ENCODE measurements around the gene MYL2.

DNA sequence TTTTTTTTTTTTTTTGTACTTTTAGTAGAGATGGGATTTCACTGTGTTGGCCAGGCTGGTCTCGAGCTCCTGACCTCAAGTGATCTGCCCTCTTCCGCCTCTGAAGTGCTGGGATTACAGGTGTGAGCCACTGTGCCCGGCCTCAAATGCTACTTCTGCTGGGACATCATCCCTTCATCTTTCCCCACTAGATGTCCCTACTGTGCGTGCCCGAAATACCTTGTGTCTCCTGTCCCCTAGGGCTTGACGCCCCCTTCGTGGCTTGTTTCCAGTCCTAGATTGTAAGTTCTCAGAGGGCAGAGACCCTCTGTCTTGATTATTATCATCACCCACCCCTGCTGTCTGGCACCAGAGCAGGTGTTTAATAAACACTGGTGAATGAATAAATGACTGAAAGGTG is 58.6 kb downstream of the MYL2 start:
- TF ChIP-seq CREB1 (CRISPR knock-in tag; IDR thresholded peaks at IDR 0.05; ENCODE audit: low read depth) (no peak), POLR2AphosphoS5 (IDR thresholded peaks at IDR 0.05; ENCODE audit: low read depth) (no peak), EZH2 (IDR thresholded peaks at IDR 0.05; ENCODE audit: low read depth, unreplicated experiment) (no peak), EZH2phosphoT487 (IDR thresholded peaks at IDR 0.05; ENCODE audit: unreplicated experiment) (no peak), JUNB (IDR thresholded peaks at IDR 0.05; ENCODE audit: unreplicated experiment) (no peak), ZNF114 (CRISPR knock-in tag; IDR thresholded peaks at IDR 0.05) (no peak), NANOG (IDR thresholded peaks at IDR 0.05; ENCODE audit: borderline replicate concordance) (no peak)
- TF ChIP-seq, protein P1, sequence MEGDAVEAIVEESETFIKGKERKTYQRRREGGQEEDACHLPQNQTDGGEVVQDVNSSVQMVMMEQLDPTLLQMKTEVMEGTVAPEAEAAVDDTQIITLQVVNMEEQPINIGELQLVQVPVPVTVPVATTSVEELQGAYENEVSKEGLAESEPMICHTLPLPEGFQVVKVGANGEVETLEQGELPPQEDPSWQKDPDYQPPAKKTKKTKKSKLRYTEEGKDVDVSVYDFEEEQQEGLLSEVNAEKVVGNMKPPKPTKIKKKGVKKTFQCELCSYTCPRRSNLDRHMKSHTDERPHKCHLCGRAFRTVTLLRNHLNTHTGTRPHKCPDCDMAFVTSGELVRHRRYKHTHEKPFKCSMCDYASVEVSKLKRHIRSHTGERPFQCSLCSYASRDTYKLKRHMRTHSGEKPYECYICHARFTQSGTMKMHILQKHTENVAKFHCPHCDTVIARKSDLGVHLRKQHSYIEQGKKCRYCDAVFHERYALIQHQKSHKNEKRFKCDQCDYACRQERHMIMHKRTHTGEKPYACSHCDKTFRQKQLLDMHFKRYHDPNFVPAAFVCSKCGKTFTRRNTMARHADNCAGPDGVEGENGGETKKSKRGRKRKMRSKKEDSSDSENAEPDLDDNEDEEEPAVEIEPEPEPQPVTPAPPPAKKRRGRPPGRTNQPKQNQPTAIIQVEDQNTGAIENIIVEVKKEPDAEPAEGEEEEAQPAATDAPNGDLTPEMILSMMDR (conservative IDR thresholded peaks at IDR 0.05; ENCODE audit: low read depth in 2 of 2), result peak; percentile 44 to 76
- TF ChIP-seq, protein P2, sequence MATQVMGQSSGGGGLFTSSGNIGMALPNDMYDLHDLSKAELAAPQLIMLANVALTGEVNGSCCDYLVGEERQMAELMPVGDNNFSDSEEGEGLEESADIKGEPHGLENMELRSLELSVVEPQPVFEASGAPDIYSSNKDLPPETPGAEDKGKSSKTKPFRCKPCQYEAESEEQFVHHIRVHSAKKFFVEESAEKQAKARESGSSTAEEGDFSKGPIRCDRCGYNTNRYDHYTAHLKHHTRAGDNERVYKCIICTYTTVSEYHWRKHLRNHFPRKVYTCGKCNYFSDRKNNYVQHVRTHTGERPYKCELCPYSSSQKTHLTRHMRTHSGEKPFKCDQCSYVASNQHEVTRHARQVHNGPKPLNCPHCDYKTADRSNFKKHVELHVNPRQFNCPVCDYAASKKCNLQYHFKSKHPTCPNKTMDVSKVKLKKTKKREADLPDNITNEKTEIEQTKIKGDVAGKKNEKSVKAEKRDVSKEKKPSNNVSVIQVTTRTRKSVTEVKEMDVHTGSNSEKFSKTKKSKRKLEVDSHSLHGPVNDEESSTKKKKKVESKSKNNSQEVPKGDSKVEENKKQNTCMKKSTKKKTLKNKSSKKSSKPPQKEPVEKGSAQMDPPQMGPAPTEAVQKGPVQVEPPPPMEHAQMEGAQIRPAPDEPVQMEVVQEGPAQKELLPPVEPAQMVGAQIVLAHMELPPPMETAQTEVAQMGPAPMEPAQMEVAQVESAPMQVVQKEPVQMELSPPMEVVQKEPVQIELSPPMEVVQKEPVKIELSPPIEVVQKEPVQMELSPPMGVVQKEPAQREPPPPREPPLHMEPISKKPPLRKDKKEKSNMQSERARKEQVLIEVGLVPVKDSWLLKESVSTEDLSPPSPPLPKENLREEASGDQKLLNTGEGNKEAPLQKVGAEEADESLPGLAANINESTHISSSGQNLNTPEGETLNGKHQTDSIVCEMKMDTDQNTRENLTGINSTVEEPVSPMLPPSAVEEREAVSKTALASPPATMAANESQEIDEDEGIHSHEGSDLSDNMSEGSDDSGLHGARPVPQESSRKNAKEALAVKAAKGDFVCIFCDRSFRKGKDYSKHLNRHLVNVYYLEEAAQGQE (IDR thresholded peaks at IDR 0.05; ENCODE audit: unreplicated experiment), result no peak
- TF ChIP-seq, protein P3, sequence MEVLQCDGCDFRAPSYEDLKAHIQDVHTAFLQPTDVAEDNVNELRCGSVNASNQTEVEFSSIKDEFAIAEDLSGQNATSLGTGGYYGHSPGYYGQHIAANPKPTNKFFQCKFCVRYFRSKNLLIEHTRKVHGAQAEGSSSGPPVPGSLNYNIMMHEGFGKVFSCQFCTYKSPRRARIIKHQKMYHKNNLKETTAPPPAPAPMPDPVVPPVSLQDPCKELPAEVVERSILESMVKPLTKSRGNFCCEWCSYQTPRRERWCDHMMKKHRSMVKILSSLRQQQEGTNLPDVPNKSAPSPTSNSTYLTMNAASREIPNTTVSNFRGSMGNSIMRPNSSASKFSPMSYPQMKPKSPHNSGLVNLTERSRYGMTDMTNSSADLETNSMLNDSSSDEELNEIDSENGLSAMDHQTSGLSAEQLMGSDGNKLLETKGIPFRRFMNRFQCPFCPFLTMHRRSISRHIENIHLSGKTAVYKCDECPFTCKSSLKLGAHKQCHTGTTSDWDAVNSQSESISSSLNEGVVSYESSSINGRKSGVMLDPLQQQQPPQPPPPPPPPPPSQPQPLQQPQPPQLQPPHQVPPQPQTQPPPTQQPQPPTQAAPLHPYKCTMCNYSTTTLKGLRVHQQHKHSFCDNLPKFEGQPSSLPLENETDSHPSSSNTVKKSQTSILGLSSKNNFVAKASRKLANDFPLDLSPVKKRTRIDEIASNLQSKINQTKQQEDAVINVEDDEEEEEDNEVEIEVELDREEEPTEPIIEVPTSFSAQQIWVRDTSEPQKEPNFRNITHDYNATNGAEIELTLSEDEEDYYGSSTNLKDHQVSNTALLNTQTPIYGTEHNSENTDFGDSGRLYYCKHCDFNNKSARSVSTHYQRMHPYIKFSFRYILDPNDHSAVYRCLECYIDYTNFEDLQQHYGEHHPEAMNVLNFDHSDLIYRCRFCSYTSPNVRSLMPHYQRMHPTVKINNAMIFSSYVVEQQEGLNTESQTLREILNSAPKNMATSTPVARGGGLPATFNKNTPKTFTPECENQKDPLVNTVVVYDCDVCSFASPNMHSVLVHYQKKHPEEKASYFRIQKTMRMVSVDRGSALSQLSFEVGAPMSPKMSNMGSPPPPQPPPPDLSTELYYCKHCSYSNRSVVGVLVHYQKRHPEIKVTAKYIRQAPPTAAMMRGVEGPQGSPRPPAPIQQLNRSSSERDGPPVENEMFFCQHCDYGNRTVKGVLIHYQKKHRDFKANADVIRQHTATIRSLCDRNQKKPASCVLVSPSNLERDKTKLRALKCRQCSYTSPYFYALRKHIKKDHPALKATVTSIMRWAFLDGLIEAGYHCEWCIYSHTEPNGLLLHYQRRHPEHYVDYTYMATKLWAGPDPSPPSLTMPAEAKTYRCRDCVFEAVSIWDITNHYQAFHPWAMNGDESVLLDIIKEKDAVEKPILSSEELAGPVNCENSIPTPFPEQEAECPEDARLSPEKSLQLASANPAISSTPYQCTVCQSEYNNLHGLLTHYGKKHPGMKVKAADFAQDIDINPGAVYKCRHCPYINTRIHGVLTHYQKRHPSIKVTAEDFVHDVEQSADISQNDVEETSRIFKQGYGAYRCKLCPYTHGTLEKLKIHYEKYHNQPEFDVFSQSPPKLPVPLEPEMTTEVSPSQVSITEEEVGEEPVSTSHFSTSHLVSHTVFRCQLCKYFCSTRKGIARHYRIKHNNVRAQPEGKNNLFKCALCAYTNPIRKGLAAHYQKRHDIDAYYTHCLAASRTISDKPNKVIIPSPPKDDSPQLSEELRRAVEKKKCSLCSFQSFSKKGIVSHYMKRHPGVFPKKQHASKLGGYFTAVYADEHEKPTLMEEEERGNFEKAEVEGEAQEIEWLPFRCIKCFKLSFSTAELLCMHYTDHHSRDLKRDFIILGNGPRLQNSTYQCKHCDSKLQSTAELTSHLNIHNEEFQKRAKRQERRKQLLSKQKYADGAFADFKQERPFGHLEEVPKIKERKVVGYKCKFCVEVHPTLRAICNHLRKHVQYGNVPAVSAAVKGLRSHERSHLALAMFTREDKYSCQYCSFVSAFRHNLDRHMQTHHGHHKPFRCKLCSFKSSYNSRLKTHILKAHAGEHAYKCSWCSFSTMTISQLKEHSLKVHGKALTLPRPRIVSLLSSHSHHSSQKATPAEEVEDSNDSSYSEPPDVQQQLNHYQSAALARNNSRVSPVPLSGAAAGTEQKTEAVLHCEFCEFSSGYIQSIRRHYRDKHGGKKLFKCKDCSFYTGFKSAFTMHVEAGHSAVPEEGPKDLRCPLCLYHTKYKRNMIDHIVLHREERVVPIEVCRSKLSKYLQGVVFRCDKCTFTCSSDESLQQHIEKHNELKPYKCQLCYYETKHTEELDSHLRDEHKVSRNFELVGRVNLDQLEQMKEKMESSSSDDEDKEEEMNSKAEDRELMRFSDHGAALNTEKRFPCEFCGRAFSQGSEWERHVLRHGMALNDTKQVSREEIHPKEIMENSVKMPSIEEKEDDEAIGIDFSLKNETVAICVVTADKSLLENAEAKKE (CRISPR knock-in tag; IDR thresholded peaks at IDR 0.05), result no peak
